Stimulated activated CD8-positive, alpha-beta memory T cell treated with anti-CD3 and anti-CD28 coated beads, Interleukin-15, amount 100 ng/mL, for 24 hours (primary cell): ENCODE data around the gene MYO1A.

Experiments
- DNase-seq: peaks from one replicate; pipeline ENCODE4 v3.0.0-alpha.2; 2020; ENCODE audit warnings: low read depth

MYO1A gene

DNA sequence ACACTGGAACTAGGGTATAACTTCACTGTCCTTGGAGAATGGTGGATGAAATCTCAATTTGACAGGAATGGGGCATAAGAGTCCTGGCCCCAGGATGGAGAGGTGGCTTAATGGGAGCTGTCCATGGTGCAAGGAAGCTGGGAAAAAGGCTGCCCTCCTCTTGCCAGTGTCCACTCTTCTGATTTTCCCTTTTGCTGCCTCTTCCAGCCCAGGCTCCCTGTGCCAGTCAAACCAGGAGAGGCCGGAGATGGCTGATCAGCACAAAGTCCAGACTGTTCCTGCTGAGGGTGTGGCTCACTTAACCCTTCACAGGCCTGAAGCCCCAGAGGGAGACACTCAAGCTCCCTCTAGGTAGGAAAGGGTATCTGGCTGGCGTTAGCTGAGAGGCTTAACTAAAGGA, at the start of gene MYO1A:
Gene MYO1A, minus strand, starts transcription at position 240 of the 400 bp plus-strand sequence. CDS start 1,806 bp downstream, outside the sequence.
- DNase-seq = no peak

GRCh38 chr12:57099047-57099714, 49.3 kb upstream of the MYO1A start:
- DNase-seq = no peak

GRCh38 chr12:57098546-57098945, 48.6 kb upstream of the MYO1A start:
- no peak for DNase-seq

DNA sequence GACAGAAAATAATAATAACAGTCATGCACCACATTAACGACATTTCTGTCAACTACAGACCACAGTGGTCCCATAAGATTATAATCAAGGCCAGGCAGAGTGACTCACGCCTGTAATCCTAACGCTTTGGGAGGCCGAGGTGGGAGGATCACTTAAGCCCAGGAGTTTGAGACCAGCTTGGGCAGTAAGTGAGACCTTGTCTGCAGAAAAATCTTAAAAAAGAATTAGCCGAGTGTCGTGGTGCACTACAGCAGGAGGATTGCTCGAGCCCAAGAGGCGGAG, 47.6 kb upstream of the MYO1A start:
- no peak for DNase-seq

- DNase-seq = no peak
These were observed 47.0 kb upstream of the MYO1A start for GRCh38 chr12:57096748-57097553.

- no peak for DNase-seq
These were observed 46.2 kb upstream of the MYO1A start for GRCh38 chr12:57096099-57096572.

DNA sequence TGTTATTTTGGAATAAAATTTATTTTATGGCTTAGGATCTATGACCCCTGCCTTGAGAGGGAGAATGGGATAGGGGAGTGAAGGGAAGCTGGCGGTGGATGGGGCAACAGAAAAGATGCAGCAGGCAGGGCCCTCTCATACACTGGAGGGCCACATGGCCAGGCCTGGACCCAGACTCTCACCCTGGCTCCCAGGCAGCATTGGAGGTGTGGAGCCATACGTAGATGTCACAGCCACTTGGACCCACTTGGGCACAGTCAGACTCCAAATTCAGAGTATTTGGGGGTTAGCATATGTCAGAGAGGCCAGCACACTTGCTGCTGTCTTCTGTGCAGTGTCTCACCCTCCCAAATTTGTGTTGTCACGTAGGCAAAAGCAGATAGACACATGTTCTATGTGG, 45.5 kb upstream of the MYO1A start:
- no peak for DNase-seq

- DNase-seq = no peak
These were observed 44.6 kb upstream of the MYO1A start for GRCh38 chr12:57094208-57095160.

DNA sequence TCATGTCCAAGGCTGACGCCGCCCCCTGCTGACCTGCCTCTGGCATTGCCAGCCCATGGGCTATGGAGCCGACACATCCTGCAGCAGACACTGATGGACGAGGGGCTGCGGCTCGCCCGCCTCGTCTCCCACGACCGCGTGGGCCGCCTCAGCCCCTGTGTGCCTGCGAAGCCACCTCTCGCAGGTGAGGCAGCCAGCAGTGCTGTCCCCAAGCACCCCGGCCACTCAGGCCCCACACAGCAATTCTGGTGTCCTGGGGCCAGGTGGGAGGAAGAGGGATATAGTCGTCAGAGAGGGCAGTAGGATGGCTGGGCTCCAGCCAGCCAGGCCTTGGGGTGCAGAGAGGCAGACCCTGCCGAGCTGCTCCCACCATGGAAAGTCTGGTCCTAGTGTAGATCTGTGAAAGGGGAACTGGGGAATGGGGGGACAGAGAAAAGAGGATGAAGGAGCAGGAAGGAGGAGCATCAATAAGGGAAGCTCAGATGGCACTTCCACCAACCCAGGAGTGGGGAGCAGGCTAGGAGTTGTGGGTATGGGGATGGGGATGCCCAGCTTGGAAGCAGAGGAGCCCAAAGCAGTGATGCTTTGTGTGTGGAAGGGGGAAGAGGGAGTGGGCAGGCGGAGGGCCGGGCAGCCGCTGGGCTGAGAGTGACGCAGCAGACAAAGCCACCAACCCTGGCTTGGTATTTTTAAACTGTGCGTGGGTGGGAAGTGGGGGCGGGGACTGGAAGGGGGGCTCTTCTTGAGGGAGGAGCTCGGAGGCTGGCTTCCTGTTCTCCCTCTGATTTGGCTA, 43.7 kb upstream of the MYO1A start:
- DNase-seq = peak; percentile 46

DNA sequence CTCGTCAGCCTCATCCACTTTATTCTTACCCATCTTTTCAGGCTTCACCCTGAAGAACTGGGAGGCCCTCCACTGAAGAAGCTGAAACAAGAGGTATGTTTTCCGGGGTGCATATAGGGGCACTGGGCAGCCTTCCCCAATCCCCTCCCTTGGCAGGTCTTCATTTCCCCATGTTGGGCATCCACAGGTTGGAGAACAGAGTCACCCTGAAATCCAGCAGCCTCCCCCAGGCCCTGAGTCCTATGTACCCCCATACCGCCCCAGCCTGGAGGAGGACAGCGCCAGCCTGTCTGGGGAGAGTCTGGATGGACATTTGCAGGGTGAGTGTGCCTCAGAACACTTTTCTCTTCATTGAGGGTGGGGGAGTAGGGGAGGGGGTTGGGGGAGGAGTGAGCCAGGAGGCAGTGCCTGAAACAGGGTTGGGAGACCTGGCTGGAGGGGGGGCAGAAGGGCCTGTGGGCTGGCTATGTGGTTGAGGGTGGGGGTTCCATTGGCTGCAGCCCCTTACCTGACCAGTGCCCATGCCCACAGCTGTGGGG, 43.0 kb upstream of the MYO1A start:
- DNase-seq = no peak

- DNase-seq = no peak
These were observed 42.6 kb upstream of the MYO1A start for GRCh38 chr12:57092529-57092862.

DNA sequence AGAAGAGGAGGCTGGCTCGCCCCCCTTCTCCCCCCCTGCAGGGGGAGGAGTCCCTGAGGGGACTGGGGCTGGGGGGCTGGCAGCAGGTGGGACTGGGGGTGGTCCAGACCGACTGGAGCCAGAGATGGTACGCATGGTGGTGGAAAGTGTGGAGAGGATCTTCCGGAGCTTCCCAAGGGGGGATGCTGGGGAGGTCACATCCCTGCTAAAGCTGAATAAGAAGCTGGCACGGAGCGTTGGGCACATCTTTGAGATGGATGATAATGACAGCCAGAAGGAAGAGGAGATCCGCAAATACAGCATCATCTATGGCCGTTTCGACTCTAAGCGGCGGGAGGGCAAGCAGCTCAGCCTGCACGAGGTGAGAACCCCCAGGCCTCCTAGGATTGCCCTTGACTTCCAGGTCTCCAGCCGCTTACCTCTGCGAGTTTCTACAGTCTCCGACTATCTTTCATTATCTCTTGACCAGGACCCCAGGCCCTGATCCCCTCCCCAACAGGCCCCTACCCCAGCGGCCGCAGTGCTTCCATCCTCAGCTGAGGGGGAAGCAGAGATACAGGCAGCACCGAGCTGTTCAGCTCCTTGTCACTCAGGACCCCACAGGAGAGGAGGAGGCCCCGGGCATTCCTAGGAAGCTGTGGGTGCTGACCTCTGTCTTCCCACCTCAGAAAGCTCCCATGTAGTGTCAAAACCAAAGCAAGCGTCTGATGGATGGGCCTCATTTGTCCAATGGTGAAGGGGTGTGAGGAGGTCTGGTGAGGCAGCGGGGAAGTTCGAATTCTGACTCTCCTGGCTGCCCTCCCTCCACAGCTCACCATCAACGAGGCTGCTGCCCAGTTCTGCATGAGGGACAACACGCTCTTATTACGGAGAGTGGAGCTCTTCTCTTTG, 42.0 kb upstream of the MYO1A start:
- DNase-seq = no peak

DNA sequence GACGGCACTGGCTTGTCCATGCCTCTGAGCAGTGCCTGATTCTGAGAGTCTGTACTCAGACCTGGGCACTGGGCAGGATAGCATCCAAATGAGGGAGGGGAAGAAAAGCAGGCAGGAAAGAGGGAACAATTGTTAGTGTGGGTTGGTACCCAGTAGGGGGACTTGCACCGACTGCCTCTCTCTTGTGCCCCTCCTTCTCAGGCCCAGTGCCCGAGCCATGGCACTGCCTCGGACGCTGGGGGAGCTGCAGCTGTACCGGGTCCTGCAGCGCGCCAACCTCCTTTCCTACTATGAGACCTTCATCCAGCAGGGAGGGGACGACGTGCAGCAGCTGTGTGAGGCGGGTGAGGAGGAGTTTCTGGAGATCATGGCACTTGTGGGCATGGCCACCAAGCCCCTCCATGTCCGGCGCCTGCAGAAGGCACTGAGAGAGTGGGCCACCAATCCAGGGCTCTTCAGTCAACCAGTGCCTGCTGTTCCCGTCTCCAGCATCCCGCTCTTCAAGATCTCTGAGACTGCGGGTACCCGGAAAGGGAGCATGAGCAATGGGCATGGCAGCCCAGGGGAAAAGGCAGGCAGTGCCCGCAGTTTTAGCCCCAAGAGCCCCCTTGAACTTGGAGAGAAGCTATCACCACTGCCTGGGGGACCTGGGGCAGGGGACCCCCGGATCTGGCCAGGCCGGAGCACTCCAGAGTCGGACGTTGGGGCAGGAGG, 41.2 kb upstream of the MYO1A start:
- no peak for DNase-seq

DNA sequence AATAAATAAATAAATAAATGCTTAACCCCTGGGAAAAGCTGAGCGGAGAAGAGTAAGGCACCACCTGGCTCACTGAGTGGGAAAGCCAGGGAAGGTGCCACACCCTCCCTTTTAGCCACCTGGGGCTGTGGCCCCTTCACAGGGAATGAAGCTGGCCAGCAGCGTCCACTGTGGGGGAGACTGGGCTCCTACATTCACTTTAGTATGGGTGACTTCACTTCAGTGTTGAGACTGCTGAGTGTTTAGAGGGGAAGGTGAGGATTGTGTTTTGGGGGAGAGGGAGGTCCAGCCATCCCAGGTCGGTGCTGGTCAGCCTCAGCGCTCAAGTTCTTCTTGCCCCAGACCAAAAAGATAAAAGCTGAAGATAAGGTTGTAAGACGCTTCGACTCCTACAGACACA, 40.6 kb upstream of the MYO1A start:
- DNase-seq = no peak

- DNase-seq = no peak
These were observed 39.6 kb upstream of the MYO1A start for GRCh38 chr12:57089271-57090245.

- DNase-seq = peak; percentile 69
These were observed 38.7 kb upstream of the MYO1A start, which contains the start of gene NAB2 for GRCh38 chr12:57088354-57089270. Gene NAB2, plus strand, starts transcription at chr12:57089114. Its CDS starts 158 bp downstream, at chr12:57089272.

- peak; percentile 39 for DNase-seq
These were observed 37.9 kb upstream of the MYO1A start for GRCh38 chr12:57087691-57088353.
